ENCODE results near the gene PBLD. TPM values are rescaled to one million over a fixed set of nuclear protein-coding genes. Genes with fewer than 3 reads are reported as not detected.

Gene PBLD
- total RNA-seq, 4 donors from 2014 or later, result 1.9 to 4.8 (median 3.0) TPM

DNA sequence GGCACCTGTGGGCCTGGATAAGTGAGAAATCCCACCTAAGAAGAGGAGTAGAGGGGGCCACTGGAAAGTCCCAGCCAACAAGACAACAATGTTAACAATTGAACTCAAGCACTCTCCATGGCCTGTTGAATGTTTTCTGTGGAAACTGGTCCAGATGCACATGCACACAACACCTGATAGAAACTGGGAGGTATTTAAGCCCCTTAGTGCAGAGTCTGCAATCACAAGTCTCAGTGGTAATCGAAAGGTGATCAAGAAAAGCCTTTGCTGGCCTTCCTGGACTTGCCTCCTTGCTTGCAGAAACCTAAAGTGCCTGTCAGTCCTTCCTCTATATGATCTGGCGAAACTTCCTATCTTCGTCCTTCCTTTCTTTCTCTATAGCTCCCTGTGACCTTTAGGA, 31.4 kb downstream of the PBLD start:
- H3K9me3 ChIP-seq, result no peaks in the 10 kb centered on the region
- intact Hi-C loops (cut with DNase I; ENCODE audit: low total_unique reads) (loop anchor here (5.0 kb wide), 2 partner anchors 89 to 444 kb away; no protein-coding TSS in a partner anchor), in situ Hi-C loops (cut with MboI; ENCODE audit: low sequenced_read_pairs in 4 of 4) (loop anchor here in 3 of 4 donors (25.0 kb wide), 1 partner anchor 439 kb away; no protein-coding TSS in a partner anchor)
- TF ChIP-seq, protein P1, sequence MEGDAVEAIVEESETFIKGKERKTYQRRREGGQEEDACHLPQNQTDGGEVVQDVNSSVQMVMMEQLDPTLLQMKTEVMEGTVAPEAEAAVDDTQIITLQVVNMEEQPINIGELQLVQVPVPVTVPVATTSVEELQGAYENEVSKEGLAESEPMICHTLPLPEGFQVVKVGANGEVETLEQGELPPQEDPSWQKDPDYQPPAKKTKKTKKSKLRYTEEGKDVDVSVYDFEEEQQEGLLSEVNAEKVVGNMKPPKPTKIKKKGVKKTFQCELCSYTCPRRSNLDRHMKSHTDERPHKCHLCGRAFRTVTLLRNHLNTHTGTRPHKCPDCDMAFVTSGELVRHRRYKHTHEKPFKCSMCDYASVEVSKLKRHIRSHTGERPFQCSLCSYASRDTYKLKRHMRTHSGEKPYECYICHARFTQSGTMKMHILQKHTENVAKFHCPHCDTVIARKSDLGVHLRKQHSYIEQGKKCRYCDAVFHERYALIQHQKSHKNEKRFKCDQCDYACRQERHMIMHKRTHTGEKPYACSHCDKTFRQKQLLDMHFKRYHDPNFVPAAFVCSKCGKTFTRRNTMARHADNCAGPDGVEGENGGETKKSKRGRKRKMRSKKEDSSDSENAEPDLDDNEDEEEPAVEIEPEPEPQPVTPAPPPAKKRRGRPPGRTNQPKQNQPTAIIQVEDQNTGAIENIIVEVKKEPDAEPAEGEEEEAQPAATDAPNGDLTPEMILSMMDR (IDR thresholded peaks at IDR 0.05 in 4 of 5, conservative IDR thresholded peaks at IDR 0.05 in 1 of 5), result no peak
- TF ChIP-seq POLR2A (IDR thresholded peaks at IDR 0.05), result no peak
- H3K27ac ChIP-seq, result no peak overlapping the region
- H3K36me3 ChIP-seq, result no peaks in the 10 kb centered on the region
- DNase-seq, result no peak
- no peak overlapping the region for H3K4me3 ChIP-seq
- no peak for ATAC-seq
- H3K27me3 ChIP-seq, result no peaks in the 10 kb centered on the region
- H3K4me1 ChIP-seq, result peaks cover 0 to 5% of the 10 kb centered on the region in 2 donors

DNA sequence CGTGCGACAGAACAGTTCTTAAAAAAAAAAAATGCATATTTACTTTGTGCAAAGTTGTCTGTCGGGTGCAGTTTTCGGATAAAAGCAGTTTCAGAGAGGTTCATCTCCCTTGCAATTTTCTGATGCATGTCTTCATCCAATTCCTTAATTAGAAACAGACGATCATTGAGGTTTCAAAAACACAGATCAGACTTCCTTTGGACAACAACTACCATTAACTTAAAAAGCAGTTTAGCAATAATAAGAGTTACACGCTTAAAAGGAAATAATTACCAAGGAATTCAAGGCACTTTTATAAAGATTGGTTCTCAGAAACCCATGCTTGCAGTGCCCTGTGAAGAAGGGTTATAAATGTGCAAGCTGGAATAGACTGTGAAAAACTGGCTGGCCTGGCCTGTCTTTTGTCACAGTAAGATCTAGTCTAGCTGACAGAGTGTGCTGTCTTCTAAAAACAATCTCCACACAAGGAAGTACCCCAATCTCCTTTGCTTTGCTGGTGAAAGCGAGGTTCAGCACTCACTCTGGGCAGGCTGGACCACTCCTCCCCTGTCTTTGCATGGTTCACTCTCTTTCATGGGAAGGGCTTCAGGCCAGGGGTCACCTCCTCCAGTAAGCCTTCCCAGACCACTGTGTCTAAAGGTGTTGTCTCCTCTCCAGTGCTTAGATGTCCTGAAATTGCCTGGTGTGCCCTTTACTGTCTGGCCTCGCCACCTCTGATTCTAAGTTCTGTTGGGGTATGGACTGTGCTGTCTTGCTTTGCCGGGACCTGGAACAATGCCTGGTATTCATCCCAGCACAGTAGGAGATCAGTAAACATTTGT, 35.7 kb downstream of the PBLD start:
- no peak for TF ChIP-seq POLR2A (IDR thresholded peaks at IDR 0.05)
- TF ChIP-seq, protein P1 (IDR thresholded peaks at IDR 0.05 in 4 of 5, conservative IDR thresholded peaks at IDR 0.05 in 1 of 5), result no peak
- Histone ChIP-seq H3K4me1 (peaks cover 0 to 4% of the 10 kb centered on the region in 2 donors), H3K9me3 (no peaks in the 10 kb centered on the region), H3K36me3 (no peaks in the 10 kb centered on the region), H3K4me3 (no peak overlapping the region), H3K27me3 (no peaks in the 10 kb centered on the region), H3K27ac (no peak overlapping the region)
- intact Hi-C loops (cut with DNase I; ENCODE audit: low total_unique reads), result no loop called here
- in situ Hi-C loops (cut with MboI; ENCODE audit: low sequenced_read_pairs in 4 of 4), result no loop called here
- DNase-seq, result no peak
- no peak for ATAC-seq

DNA sequence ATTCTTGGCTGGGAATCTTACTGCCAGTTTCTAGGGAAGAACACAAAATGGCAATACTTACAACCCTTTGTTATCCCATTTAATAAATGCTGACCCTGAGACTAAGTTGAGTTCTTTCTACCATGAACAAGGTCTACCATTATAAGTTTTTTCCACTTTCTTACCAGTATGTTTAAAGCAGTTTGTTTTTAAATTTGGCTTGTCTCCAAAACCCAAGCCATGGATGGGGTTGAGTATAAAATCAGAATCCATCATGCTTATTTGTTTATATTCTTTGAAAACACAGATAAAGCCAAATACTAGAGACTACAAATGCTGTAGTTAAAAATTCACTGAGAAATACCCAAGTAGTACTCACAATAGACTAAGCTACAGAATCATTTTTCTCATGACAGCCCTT, 42.0 kb downstream of the PBLD start:
- Histone ChIP-seq H3K27ac (no peak overlapping the region), H3K27me3 (no peaks in the 10 kb centered on the region), H3K4me1 (no peaks in the 10 kb centered on the region), H3K36me3 (no peaks in the 10 kb centered on the region), H3K4me3 (no peak overlapping the region), H3K9me3 (no peaks in the 10 kb centered on the region)
- no peak for ATAC-seq
- intact Hi-C loops (cut with DNase I; ENCODE audit: low total_unique reads), result no loop called here
- no peak for DNase-seq
- in situ Hi-C loops (cut with MboI; ENCODE audit: low sequenced_read_pairs in 4 of 4), result no loop called here
- TF ChIP-seq POLR2A (IDR thresholded peaks at IDR 0.05), result no peak
- TF ChIP-seq, protein P1 (IDR thresholded peaks at IDR 0.05 in 4 of 5, conservative IDR thresholded peaks at IDR 0.05 in 1 of 5), result no peak

DNA sequence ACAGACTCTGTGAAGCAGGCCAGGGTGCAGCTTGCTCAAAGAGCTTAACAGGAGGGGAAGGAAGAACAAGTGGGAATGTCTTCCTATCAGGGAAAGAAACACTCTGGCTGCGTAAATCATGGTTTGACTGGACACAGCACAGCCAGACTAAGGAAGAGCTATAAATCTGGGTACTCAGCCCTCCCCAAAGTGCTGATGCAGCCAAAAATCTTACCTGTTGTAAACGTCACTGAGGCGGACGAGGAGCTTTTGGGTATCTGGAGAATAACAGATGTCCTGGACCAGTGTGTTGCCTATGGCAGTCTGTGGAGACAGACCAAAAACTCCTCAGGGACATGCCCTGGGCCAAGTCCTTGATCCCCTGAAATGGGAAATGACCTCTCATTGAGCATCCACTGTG, 44.0 kb downstream of the PBLD start:
- no peaks in the 10 kb centered on the region for H3K9me3 ChIP-seq
- DNase-seq (no peak), ATAC-seq (no peak)
- in situ Hi-C loops (cut with MboI; ENCODE audit: low sequenced_read_pairs in 4 of 4), result no loop called here
- H3K4me1 ChIP-seq, result no peaks in the 10 kb centered on the region
- no peak overlapping the region for H3K4me3 ChIP-seq
- TF ChIP-seq, protein P1 (IDR thresholded peaks at IDR 0.05 in 4 of 5, conservative IDR thresholded peaks at IDR 0.05 in 1 of 5), result no peak
- TF ChIP-seq POLR2A (IDR thresholded peaks at IDR 0.05), result no peak
- intact Hi-C loops (cut with DNase I; ENCODE audit: low total_unique reads), result no loop called here
- H3K27me3 ChIP-seq, result no peaks in the 10 kb centered on the region
- no peak overlapping the region for H3K27ac ChIP-seq
- H3K36me3 ChIP-seq, result no peaks in the 10 kb centered on the region

Data from gastrocnemius medialis (tissue), 4 donors.